Activated naive CD8-positive, alpha-beta T cell treated with anti-CD3 and anti-CD28 coated beads for 36 hours (primary cell): ENCODE results near the gene BMS1. TPM values are rescaled to one million over a fixed set of nuclear protein-coding genes. Genes with fewer than 3 reads are reported as not detected.
"Not testable (repeated sequence)": the region's sequence is repeated elsewhere in the genome, so short reads cannot be mapped to it uniquely, and the experiment has no call there.

Experiments
- DNase-seq: peaks from one replicate; pipeline ENCODE4 v3.0.0; 2021
- H3K27ac Mint-ChIP-seq: one replicate; pipeline ENCODE4 v1.8.0; 2022; ENCODE audit warnings: mild to moderate bottlenecking, moderate library complexity, mixed read lengths
- H3K27me3 Mint-ChIP-seq: one replicate; pipeline ENCODE4 v1.8.0; 2022; ENCODE audit warnings: mild to moderate bottlenecking, mixed read lengths
- H3K36me3 Mint-ChIP-seq: one replicate; pipeline ENCODE4 v1.8.0; 2021; ENCODE audit warnings: mild to moderate bottlenecking, mixed read lengths
- H3K4me1 Mint-ChIP-seq: one replicate; pipeline ENCODE4 v1.8.0; 2021; ENCODE audit warnings: mixed read lengths
- H3K4me3 Mint-ChIP-seq: one replicate; pipeline ENCODE4 v1.8.0; 2022; ENCODE audit warnings: mild to moderate bottlenecking, moderate library complexity, mixed read lengths
- H3K9me3 Mint-ChIP-seq: one replicate; pipeline ENCODE4 v1.8.0; 2022; ENCODE audit warnings: mixed read lengths
- total RNA-seq, 2 experiments: library from RNA; stranded (reverse); gene quantifications; one replicate each; pipeline ENCODE4 v1.2.3, GENCODE V29; 2021

BMS1 gene
- total RNA-seq, 2 experiments from 2014 or later = 40.0 to 40.8 TPM

DNA sequence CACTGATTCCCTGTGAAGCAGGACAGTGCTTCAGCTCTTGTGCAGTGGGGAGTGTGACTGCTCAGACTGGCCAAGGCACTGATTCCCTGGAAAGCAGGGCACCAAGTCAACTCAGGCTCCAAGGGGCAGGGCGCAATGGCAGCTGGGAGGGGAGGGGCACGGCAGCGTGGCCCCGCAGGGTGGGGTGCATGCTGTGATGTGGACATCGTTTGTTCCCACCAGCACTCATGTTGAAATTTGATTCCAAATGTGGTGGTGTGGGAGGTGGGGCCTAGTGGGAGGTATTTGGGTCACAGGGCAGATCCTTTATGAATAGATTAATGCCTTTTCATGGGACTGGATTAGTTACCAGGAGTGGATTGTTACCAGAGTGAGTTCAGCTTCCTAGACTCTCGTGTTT, 44.2 kb downstream of the BMS1 start:
- not testable (repeated sequence) for H3K4me1 Mint-ChIP-seq, H3K27me3 Mint-ChIP-seq, DNase-seq, H3K27ac Mint-ChIP-seq, H3K4me3 Mint-ChIP-seq, H3K9me3 Mint-ChIP-seq
- peaks cover 63% of the 10 kb centered on the region for H3K36me3 Mint-ChIP-seq

GRCh38 chr10:42827201-42827600, 44.6 kb downstream of the BMS1 start:
- H3K4me3 Mint-ChIP-seq = no peak overlapping the region
- peak overlapping the region; percentile 39 for H3K27ac Mint-ChIP-seq
- peaks cover 3% of the 10 kb centered on the region for H3K9me3 Mint-ChIP-seq
- DNase-seq = no peak
- peaks cover 3% of the 10 kb centered on the region for H3K4me1 Mint-ChIP-seq
- peaks cover 66% of the 10 kb centered on the region for H3K36me3 Mint-ChIP-seq
- no peaks in the 10 kb centered on the region for H3K27me3 Mint-ChIP-seq

DNA sequence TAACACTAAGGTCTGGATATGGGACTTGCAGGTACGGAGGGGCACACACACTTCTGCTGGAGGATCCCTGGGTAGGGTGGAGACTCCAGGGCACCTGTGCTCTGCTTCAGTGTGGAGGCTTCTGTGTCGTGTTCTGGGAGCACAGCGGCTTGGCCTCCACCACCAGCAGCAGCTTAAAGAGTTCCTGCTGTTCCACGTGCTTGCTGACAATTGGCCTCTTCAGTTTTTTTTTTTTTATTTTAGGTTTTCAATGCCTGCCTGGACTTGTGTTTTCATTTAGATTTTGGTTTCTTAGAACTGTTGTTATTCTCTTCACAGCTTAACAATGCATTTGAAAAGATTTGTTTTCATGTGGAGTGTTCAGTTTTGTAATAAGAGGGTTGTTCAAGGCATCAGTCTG, 45.8 kb downstream of the BMS1 start:
- H3K36me3 Mint-ChIP-seq = peaks cover 56% of the 10 kb centered on the region
- DNase-seq, H3K4me1 Mint-ChIP-seq, H3K27ac Mint-ChIP-seq, H3K4me3 Mint-ChIP-seq, H3K9me3 Mint-ChIP-seq, H3K27me3 Mint-ChIP-seq: not testable (repeated sequence)

DNA sequence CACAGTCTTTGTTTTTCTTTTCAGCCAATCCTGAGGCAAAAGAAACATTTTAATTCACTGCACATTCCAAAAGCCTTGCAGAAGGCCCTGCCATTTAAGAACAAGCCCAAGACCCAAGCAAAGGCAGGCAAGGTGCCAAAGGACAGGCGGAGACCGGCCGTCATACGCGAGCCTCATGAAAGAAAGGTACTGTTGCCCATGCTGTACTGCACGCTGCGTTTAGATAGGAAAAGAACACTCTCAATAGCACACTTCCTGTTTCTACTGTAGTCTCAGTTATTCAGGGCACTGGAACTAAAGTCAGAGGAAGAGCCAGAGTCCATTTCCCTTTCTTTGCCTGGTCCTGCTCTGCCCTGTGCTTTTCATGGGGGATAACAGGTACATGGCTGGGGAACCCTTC, 47.6 kb downstream of the BMS1 start:
- DNase-seq = no peak
- Mint-ChIP-seq H3K4me3 (no peak overlapping the region), H3K36me3 (peaks cover 39% of the 10 kb centered on the region), H3K4me1 (no peaks in the 10 kb centered on the region), H3K27me3 (no peaks in the 10 kb centered on the region), H3K27ac (no peak overlapping the region), H3K9me3 (no peaks in the 10 kb centered on the region)

GRCh38 chr10:42836096-42836495, 53.5 kb downstream of the BMS1 start:
- H3K27ac Mint-ChIP-seq = no peak overlapping the region
- H3K9me3 Mint-ChIP-seq = no peaks in the 10 kb centered on the region
- no peak overlapping the region for H3K4me3 Mint-ChIP-seq
- peaks cover 46% of the 10 kb centered on the region for H3K27me3 Mint-ChIP-seq
- no peak for DNase-seq
- H3K36me3 Mint-ChIP-seq = peaks cover 7% of the 10 kb centered on the region
- no peaks in the 10 kb centered on the region for H3K4me1 Mint-ChIP-seq

DNA sequence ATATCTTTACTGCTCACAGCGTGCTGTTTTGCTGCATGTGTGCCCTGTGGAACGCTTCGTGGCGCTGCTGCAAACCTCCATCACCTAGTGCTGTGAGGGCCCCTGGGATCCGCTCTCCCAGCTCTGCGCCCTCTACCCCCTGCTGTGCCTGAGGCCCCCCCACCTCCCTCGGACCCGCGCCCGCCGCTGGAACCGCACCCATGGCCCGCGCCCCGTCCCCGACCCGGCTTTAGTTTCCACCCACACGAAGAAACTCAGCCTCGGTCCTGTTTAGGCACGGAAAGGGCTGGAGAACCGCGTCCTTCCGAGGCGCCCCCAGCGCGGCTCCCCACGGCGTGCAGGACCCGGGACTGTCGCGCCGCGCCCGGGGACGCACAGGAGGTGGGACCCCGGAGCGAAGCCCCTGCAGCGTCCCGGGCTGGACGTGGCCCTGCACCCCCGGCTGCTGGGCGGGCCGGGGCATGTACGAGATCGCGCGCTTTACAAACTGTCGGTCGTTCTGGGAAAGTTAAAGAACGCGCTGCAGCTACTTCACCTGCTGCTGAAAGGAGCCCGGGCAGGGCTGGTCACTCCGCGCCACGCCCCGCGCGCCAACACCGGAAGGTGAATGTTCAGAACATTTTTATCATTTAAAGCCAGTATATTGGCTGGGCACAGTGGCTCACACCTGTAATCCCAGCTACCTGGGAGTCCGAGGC, 54.3 kb downstream of the BMS1 start:
- Mint-ChIP-seq H3K4me1 (no peaks in the 10 kb centered on the region), H3K27ac (no peak overlapping the region), H3K27me3 (peaks cover 47% of the 10 kb centered on the region), H3K4me3 (no peak overlapping the region), H3K36me3 (peaks cover 4% of the 10 kb centered on the region), H3K9me3 (no peaks in the 10 kb centered on the region)
- no peak for DNase-seq

- H3K4me3 Mint-ChIP-seq, H3K4me1 Mint-ChIP-seq, H3K27ac Mint-ChIP-seq, H3K9me3 Mint-ChIP-seq, H3K36me3 Mint-ChIP-seq, DNase-seq: not testable (repeated sequence)
- peaks cover 32% of the 10 kb centered on the region for H3K27me3 Mint-ChIP-seq
Measured at GRCh38 chr10:42844810-42845209, 62.2 kb downstream of the BMS1 start.

GRCh38 chr10:42847261-42847660, 64.7 kb downstream of the BMS1 start:
- DNase-seq, H3K36me3 Mint-ChIP-seq, H3K27ac Mint-ChIP-seq, H3K9me3 Mint-ChIP-seq, H3K4me3 Mint-ChIP-seq, H3K4me1 Mint-ChIP-seq: not testable (repeated sequence)
- peaks cover 22% of the 10 kb centered on the region for H3K27me3 Mint-ChIP-seq

DNA sequence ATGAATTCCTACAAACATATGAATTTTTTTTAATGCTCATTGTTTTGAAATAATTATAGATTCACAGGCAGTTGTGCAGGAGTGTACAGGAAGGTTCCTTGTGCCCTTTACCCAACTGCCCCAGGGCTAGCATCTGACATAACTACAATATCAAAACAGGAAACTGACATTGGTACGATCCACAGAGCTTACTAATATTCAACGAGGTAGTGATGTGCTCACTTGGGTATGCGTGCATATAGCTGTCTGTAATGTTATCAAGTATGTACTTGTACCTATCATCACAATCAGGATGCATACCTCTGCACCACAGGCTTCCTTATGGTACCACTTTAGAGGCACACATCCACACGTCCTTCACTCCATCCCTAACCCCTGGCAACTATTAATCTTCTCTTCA, 68.3 kb downstream of the BMS1 start:
- Mint-ChIP-seq H3K27me3 (peaks cover 4% of the 10 kb centered on the region), H3K4me3 (no peak overlapping the region), H3K9me3 (peaks cover 1% of the 10 kb centered on the region), H3K4me1 (no peaks in the 10 kb centered on the region), H3K36me3 (no peaks in the 10 kb centered on the region), H3K27ac (no peak overlapping the region)
- no peak for DNase-seq

- no peaks in the 10 kb centered on the region for H3K9me3 Mint-ChIP-seq
- H3K27ac Mint-ChIP-seq = no peak overlapping the region
- no peak for DNase-seq
- no peaks in the 10 kb centered on the region for H3K4me1 Mint-ChIP-seq
- H3K27me3 Mint-ChIP-seq = peaks cover 24% of the 10 kb centered on the region
- no peaks in the 10 kb centered on the region for H3K36me3 Mint-ChIP-seq
- H3K4me3 Mint-ChIP-seq = no peak overlapping the region
Measured at GRCh38 chr10:42859256-42859655, 76.7 kb downstream of the BMS1 start.

GRCh38 chr10:42860016-42860415, 77.4 kb downstream of the BMS1 start:
- not testable (repeated sequence) for H3K9me3 Mint-ChIP-seq, H3K4me1 Mint-ChIP-seq, H3K36me3 Mint-ChIP-seq, H3K4me3 Mint-ChIP-seq, DNase-seq, H3K27ac Mint-ChIP-seq
- H3K27me3 Mint-ChIP-seq = peaks cover 32% of the 10 kb centered on the region

DNA sequence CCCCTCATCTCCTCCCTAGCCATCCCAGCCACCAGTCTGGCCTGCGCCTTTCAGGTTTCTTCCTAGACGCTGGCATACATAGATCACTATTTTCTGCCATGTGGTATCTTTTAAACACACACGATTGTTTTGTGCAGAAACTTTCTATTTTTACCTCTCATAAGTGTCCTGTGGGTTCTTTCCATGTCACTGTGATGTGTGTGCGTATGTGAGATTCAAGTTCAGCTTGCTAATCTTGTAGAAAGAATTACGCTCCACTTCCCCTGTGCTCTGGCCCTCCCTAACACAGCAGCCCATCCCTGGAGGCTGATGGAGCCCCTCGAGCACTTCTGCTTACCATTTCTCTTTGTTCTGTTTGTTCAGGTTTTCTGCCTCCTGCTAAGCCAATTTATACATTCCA, 80.2 kb downstream of the BMS1 start:
- not testable (repeated sequence) for H3K4me1 Mint-ChIP-seq, H3K9me3 Mint-ChIP-seq, H3K27ac Mint-ChIP-seq, H3K4me3 Mint-ChIP-seq, DNase-seq, H3K36me3 Mint-ChIP-seq
- H3K27me3 Mint-ChIP-seq = peaks cover 42% of the 10 kb centered on the region

- H3K4me3 Mint-ChIP-seq = no peak overlapping the region
- DNase-seq = no peak
- H3K36me3 Mint-ChIP-seq = no peaks in the 10 kb centered on the region
- H3K4me1 Mint-ChIP-seq = no peaks in the 10 kb centered on the region
- H3K27ac Mint-ChIP-seq = no peak overlapping the region
- H3K9me3 Mint-ChIP-seq = no peaks in the 10 kb centered on the region
- peaks cover 42% of the 10 kb centered on the region for H3K27me3 Mint-ChIP-seq
Measured at GRCh38 chr10:42864575-42864974, 82.0 kb downstream of the BMS1 start.

- Mint-ChIP-seq H3K27ac (no peak overlapping the region), H3K9me3 (no peaks in the 10 kb centered on the region), H3K4me1 (no peaks in the 10 kb centered on the region), H3K27me3 (peaks cover 40% of the 10 kb centered on the region), H3K36me3 (no peaks in the 10 kb centered on the region), H3K4me3 (no peak overlapping the region)
- no peak for DNase-seq
Measured at GRCh38 chr10:42865716-42866114, 83.1 kb downstream of the BMS1 start.

DNA sequence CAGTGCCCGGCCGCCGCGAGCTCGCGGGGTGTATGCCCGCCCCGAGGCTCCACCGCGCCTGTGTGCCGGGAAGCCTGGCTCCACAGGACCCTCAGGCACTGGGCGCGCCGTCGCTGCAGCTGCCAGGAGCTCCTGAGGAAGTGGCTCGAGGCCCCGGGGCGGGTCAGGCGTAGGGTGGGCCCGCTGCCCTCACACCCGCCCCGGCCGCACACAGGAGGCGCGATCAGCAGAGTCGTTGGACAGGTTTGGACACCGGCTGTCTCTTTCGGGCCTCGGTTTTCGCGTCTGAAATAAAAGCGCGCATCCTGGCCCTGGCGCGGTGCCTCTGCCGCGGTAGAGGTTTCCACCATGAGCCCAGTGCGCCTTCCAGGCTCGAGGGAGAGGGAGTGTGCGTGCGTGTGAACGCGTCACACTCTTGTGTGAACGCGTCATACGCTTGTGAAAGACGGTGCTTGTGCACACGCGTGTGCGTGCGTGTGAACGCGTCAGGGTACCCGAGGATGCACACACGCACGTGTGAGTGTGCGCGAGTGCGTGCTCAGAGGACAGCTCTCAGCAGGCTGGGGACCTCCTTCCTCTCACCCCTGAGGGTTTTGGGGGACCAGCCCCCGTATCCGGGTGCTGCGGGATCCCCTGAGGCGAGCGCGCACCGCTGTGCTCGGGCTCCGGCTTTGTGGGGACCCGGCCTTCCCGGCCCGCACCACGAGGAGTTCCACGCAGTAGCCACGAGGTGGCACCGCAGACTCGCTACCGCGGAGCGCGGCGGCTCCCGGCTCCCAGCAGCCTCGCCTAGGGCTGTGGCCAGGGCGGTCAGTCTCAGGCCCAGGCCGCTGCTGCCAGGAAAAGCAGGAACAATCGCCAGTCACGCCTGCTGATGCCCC, 83.8 kb downstream of the BMS1 start:
- H3K9me3 Mint-ChIP-seq = no peaks in the 10 kb centered on the region

GRCh38 chr10:42867571-42867970, 85.0 kb downstream of the BMS1 start:
- no peaks in the 10 kb centered on the region for H3K36me3 Mint-ChIP-seq
- peaks cover 37% of the 10 kb centered on the region for H3K27me3 Mint-ChIP-seq
- DNase-seq = no peak
- no peak overlapping the region for H3K4me3 Mint-ChIP-seq
- H3K9me3 Mint-ChIP-seq = no peaks in the 10 kb centered on the region
- H3K4me1 Mint-ChIP-seq = no peaks in the 10 kb centered on the region
- no peak overlapping the region for H3K27ac Mint-ChIP-seq

More for the DNA sequence above, 83.8 kb downstream of the BMS1 start:
- Mint-ChIP-seq H3K27me3 (peaks cover 37% of the 10 kb centered on the region), H3K36me3 (no peaks in the 10 kb centered on the region), H3K27ac (no peak overlapping the region), H3K4me3 (peak overlapping the region; percentile 42), H3K4me1 (no peaks in the 10 kb centered on the region)
- peak; percentile 56 for DNase-seq
